NK-92 (cell line): ENCODE results near the gene PDE6B.
"Not testable (repeated sequence)": the region's sequence is repeated elsewhere in the genome, so short reads cannot be mapped to it uniquely, and the experiment has no call there.

Source experiments
- DNase-seq: peaks from one replicate; lab custom pipeline; 2025; ENCODE audit not compliant: unreplicated experiment; lab: John Stamatoyannopoulos, UW

PDE6B gene

GRCh38 chr4:635066-635835 is 9.9 kb downstream of the PDE6B start:
- not testable (repeated sequence) for DNase-seq

DNA sequence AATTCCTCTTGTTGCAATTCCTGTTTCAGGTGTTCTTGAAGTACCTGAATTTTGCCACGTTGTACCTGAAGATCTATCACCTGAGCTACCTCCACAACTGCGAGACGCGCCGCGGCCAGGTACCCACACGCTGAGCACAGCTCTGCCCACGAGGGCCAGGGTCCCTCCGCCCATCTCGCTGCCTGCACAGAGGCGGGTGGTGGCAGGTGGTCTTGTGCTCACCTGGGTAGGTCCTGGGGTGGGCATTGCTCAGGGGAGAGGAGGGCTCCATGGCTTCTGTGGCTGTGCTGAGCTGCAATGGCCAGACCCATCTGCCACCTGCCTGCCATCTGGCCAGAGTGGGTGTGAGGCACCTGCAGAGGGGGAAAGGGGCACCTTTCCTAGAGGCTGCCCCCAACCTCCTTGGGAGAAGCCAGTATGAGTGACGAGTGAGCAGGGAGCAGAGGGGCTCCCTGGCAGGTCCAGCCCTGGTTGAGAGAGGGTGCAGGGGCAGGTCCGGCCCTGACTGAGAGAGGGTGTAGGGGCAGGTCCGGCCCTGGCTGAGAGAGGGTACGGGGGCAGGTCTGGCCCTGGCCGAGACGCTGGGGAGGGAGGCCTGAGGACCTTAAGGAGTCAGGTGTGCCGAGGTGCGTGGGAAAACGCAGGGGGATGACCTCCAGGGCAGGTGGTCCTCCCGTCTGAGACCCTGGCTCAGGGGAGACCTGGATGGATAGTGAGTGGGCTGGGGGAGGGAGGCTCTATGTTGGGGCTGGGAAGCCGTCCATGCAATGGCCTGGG is 10.7 kb downstream of the PDE6B start:
- DNase-seq = no peak

GRCh38 chr4:636628-637159 is 11.3 kb downstream of the PDE6B start:
- no peak for DNase-seq

DNA sequence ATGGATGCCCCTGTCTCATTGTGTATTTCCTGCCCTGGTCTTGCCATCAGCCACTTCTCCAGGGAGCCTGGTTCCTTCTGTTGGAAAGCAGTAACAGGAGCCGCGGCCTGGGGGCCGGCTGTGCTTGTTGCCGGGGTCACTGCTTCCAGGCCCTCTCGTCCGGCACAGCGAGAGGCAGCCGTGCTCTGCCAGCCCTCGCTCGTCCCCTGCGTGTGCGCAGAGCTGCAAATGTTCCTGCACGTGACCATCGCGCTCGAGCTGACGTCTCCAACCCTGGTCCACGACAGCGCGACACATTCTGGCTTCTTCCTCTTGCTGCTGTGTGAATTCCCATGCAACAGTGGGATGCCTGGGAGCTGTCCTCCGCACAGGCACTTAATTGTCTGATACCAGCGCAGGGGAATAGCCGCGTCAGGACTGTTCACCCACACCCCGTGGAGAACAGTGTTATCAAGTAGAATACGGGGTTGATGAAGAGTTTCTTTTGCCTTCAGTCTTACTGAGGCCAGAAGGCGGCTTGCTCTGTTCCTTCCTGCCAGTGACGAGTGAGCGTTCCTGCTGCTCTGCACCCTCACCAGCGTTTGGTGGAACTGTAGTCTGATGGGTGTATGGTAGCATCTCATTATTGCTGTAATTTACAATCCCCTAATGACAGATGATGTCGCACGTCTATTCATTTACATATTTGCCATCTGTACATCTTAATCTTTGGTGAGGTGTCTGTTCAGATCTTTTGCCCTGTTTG is 12.3 kb downstream of the PDE6B start:
- DNase-seq = no peak

DNA sequence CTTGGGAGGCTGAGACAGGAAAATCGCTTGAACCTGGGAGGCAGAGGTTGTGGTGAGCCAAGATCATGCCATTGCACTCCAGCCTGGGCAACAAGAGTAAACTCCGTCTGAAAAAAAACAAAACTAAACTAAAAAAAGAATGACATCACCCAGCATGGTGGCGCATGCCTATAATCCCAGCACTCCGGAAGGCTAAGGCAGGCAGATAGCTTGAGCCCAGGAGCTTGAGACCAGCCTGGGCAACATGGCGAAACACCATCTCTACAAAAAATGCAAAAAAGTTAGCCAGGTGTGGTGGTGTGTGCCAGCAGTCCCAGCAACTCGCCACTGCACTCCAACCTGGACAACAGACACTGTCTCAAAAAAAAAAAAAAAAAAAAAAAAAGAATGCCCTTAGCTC is 17.0 kb downstream of the PDE6B start:
- DNase-seq = not testable (repeated sequence)

DNA sequence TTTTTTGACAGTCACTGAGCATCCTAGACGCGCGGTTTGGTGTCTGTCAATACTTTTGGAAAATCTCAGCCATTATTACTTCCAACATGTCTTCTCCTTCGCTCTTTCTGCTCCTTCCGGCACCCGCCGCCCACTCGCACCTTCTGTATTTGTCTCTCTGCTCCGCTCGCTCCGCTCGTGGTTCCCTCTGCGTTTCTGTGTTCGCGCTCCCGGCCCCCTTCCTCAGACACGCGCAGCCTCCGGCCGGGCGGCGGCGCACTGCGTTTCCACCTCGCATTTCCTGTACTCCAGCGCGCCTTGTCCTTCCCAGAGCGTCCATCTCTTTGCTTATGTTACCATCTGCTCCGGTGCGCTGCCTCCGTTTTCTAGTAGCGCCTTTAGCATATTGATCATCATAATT is 21.1 kb downstream of the PDE6B start:
- no peak for DNase-seq

- DNase-seq = no peak
These were observed 22.1 kb downstream of the PDE6B start for GRCh38 chr4:647481-647880.

- no peak for DNase-seq
These were observed 23.4 kb downstream of the PDE6B start for GRCh38 chr4:648579-649292.

DNA sequence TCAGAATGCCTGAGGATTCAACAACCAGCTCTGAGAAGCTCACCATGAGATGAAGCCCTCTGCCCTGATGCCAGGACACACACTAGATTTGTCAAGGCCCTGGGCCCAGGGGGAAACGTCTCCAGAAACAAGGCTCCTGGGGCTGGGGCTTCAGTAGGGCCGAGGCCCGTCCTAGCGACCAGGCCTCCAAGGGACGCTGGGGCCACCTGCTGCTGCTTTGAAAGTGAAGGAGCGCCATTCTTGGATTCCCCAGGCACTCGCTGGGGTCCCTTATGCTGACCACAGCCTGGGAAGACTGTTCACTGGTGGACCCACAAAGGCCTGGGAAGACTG is 23.9 kb downstream of the PDE6B start:
- DNase-seq = no peak

DNA sequence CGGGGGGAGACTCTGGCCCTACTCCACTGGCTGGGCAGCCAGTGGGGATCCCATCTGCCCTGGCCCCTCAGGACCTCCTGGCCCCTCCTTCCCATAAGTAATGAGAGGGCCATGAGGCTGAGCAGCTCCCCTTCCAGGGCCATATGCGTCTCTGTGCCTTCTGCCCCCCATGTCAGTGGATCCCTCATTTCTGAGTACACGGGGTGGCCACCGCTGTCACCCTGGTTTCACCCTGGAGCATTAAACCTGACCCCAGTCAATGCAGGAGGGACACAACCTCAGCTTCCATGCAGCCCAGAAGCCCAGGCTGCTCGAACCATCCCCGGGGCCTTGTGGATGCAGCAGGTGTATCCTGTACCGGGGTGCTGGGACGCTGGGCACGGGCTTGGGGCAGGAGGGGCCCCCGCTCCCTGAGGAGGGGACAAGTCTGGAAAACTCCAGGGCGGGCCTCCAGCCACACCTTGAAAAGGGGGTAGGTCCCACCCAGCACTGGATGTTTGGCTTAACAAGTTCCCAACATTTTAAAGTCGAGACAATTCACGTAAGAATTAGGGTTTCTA is 24.5 kb downstream of the PDE6B start:
- no peak for DNase-seq

DNA sequence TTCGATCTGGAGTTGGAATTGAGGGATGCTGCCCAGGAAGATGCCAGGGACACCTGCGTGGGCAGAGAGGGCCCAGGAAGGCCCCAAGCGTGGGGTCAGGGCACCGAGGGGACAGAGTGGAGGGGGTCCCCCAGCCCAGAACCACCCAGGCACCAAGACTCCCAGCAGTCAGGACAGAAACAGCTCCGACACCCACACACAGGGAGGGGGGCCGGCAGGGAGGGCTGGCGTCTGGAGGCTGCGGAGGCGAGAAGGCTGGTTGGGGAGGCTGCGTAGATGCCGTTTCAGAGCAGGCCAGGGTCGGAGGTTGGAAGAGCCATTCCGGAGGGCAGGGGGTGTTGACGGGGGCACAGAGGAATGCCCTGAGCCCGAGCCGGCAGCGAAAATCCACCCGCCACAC is 25.1 kb downstream of the PDE6B start:
- no peak for DNase-seq

- DNase-seq = no peak
These were observed 25.8 kb downstream of the PDE6B start for GRCh38 chr4:650951-651883.

- DNase-seq = no peak
These were observed 26.7 kb downstream of the PDE6B start for GRCh38 chr4:651884-652642.

- DNase-seq = no peak
These were observed 27.9 kb downstream of the PDE6B start for GRCh38 chr4:653080-653821.

GRCh38 chr4:653831-654502 is 28.6 kb downstream of the PDE6B start:
- DNase-seq = no peak

DNA sequence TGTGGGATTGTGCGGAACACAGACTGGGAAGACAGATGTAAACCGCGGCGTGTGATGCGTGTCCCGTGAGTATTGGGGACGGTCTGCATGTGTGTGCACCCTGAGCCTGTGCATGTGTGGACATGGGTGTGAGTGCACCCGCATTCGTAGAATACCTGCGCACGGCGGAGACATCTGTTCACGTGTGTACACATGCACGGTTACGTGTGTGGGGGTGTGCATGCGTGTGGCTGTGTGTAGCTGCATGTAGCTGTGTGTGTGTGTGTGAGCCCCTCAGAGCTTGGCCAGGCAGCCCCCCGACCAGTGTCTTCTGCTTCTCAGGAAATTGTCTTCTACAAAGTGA is 29.1 kb downstream of the PDE6B start:
- DNase-seq = no peak

GRCh38 chr4:654871-655463 is 29.6 kb downstream of the PDE6B start:
- no peak for DNase-seq
